ENCODE results near the gene SH3GL3.

- TF ChIP-seq MYC (CRISPR knock-in tag; IDR thresholded peaks at IDR 0.05; ENCODE audit: borderline replicate concordance) (no peak), RAD21 (CRISPR knock-in tag; IDR thresholded peaks at IDR 0.05) (no peak), ZNF7 (CRISPR knock-in tag; IDR thresholded peaks at IDR 0.05) (no peak), PCBP2 (optimal IDR thresholded peaks at IDR 0.05; ENCODE audit: low read depth, low read length, poor library complexity, severe bottlenecking) (no peak), GTF3A (CRISPR knock-in tag; conservative IDR thresholded peaks at IDR 0.05) (no peak), SMAD1 (CRISPR knock-in tag; IDR thresholded peaks at IDR 0.05; ENCODE audit: borderline replicate concordance, low read depth) (no peak), ZNF549 (CRISPR knock-in tag; IDR thresholded peaks at IDR 0.05) (no peak), CTCF (CRISPR knock-in tag; IDR thresholded peaks at IDR 0.05) (no peak)
- TF ChIP-seq, protein P1, sequence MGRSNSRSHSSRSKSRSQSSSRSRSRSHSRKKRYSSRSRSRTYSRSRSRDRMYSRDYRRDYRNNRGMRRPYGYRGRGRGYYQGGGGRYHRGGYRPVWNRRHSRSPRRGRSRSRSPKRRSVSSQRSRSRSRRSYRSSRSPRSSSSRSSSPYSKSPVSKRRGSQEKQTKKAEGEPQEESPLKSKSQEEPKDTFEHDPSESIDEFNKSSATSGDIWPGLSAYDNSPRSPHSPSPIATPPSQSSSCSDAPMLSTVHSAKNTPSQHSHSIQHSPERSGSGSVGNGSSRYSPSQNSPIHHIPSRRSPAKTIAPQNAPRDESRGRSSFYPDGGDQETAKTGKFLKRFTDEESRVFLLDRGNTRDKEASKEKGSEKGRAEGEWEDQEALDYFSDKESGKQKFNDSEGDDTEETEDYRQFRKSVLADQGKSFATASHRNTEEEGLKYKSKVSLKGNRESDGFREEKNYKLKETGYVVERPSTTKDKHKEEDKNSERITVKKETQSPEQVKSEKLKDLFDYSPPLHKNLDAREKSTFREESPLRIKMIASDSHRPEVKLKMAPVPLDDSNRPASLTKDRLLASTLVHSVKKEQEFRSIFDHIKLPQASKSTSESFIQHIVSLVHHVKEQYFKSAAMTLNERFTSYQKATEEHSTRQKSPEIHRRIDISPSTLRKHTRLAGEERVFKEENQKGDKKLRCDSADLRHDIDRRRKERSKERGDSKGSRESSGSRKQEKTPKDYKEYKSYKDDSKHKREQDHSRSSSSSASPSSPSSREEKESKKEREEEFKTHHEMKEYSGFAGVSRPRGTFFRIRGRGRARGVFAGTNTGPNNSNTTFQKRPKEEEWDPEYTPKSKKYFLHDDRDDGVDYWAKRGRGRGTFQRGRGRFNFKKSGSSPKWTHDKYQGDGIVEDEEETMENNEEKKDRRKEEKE (IDR thresholded peaks at IDR 0.05), result no peak
- TF ChIP-seq, protein P2, sequence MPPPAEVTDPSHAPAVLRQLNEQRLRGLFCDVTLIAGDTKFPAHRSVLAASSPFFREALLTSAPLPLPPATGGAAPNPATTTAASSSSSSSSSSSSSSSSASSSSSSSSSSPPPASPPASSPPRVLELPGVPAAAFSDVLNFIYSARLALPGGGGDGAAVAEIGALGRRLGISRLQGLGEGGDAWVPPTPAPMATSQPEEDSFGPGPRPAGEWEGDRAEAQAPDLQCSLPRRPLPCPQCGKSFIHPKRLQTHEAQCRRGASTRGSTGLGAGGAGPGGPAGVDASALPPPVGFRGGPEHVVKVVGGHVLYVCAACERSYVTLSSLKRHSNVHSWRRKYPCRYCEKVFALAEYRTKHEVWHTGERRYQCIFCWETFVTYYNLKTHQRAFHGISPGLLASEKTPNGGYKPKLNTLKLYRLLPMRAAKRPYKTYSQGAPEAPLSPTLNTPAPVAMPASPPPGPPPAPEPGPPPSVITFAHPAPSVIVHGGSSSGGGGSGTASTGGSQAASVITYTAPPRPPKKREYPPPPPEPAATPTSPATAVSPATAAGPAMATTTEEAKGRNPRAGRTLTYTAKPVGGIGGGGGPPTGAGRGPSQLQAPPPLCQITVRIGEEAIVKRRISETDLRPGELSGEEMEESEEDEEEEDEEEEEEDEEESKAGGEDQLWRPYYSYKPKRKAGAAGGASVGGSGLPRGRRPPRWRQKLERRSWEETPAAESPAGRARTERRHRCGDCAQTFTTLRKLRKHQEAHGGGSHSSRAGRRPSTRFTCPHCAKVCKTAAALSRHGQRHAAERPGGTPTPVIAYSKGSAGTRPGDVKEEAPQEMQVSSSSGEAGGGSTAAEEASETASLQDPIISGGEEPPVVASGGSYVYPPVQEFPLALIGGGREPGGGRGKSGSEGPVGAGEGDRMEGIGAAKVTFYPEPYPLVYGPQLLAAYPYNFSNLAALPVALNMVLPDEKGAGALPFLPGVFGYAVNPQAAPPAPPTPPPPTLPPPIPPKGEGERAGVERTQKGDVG (CRISPR knock-in tag; IDR thresholded peaks at IDR 0.05; ENCODE audit: borderline replicate concordance), result no peak
- TF ChIP-seq, protein P3, sequence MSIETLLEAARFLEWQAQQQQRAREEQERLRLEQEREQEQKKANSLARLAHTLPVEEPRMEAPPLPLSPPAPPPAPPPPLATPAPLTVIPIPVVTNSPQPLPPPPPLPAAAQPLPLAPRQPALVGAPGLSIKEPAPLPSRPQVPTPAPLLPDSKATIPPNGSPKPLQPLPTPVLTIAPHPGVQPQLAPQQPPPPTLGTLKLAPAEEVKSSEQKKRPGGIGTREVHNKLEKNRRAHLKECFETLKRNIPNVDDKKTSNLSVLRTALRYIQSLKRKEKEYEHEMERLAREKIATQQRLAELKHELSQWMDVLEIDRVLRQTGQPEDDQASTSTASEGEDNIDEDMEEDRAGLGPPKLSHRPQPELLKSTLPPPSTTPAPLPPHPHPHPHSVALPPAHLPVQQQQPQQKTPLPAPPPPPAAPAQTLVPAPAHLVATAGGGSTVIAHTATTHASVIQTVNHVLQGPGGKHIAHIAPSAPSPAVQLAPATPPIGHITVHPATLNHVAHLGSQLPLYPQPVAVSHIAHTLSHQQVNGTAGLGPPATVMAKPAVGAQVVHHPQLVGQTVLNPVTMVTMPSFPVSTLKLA (IDR thresholded peaks at IDR 0.05), result no peak
- TF ChIP-seq, protein P4, sequence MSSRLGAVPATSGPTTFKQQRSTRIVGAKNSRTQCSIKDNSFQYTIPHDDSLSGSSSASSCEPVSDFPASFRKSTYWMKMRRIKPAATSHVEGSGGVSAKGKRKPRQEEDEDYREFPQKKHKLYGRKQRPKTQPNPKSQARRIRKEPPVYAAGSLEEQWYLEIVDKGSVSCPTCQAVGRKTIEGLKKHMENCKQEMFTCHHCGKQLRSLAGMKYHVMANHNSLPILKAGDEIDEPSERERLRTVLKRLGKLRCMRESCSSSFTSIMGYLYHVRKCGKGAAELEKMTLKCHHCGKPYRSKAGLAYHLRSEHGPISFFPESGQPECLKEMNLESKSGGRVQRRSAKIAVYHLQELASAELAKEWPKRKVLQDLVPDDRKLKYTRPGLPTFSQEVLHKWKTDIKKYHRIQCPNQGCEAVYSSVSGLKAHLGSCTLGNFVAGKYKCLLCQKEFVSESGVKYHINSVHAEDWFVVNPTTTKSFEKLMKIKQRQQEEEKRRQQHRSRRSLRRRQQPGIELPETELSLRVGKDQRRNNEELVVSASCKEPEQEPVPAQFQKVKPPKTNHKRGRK (CRISPR knock-in tag; IDR thresholded peaks at IDR 0.05), result no peak
Measured at GRCh38 chr15:83435782-83436181, 11.4 kb upstream of the SH3GL3 start.

Measured in HepG2 (cell line).